ENCODE data around the gene ADGRD2. TPM values are rescaled to one million over a fixed set of nuclear protein-coding genes. Genes with fewer than 3 reads are reported as not detected.

Gene ADGRD2
- total and polyA plus RNA-seq, 2 of the 13 experiments (the other 11 are each of a cell fraction or from before 2014, with no cell fraction given): not detected

- H3K9ac ChIP-seq (ENCODE audit: insufficient read depth, low read depth, low read length): no peak overlapping the region
- H3K36me3 ChIP-seq (replicated peaks in 1 of 2; ENCODE audit: control insufficient read depth in 1 of 2, insufficient read depth in 2 of 2, low read length in 2 of 2): no peaks in the 10 kb centered on the region
- DNase-seq (ENCODE audit: low spot score) (no peak), FAIRE-seq (no peak), ATAC-seq (peak; percentile 12)
- WGBS (ENCODE audit: low lambda C conversion rate): 48% methylated on average over 6 of the region's 12 CpGs
- CTCF ChIA-PET (ENCODE audit: low intra/inter-chr PET ratio, low total read pairs): no interaction called here
- H3K79me2 ChIP-seq (ENCODE audit: insufficient read depth, low read length): no peaks in the 10 kb centered on the region
- peaks cover 4 to 51% of the 10 kb centered on the region in 2 experiments for H3K27me3 ChIP-seq (ENCODE audit: control insufficient read depth in 1 of 2, insufficient read depth in 2 of 2, low read length in 2 of 2)
- no peaks in the 10 kb centered on the region for H4K20me1 ChIP-seq (ENCODE audit: insufficient read depth, low read length)
- H3K4me1 ChIP-seq (ENCODE audit: insufficient read depth, low read length): peaks cover 34% of the 10 kb centered on the region
- BruUV-seq (replicated peaks): no TSS peak
- no peak overlapping the region for H3K4me3 ChIP-seq (replicated peaks in 1 of 3; ENCODE audit: insufficient read depth in 1 of 3, low read depth in 2 of 3, low read length in 3 of 3)
- in situ Hi-C loops (cut with HindIII; ENCODE audit: extremely low pct_ligation_motif_present, low pct_unique_long_range_greater_than_20kb) (no loop called here), intact Hi-C loops (cut with micrococcal nuclease; ENCODE audit: unreplicated experiment) (loop anchor here (5.0 kb wide), 1 partner anchor 59 kb away; no protein-coding TSS in a partner anchor)
- H3K27ac ChIP-seq (ENCODE audit: extremely low read length, insufficient read depth, low read length): no peak overlapping the region
- no peaks in the 10 kb centered on the region for H3K9me3 ChIP-seq (ENCODE audit: low read length)
- no peak overlapping the region for H2AFZ ChIP-seq (ENCODE audit: low read length)
- POLR2A ChIA-PET: no interaction called here
- TF ChIP-seq ZNF792 (CRISPR knock-in tag; IDR thresholded peaks at IDR 0.05) (no peak), GATAD1 (CRISPR knock-in tag; IDR thresholded peaks at IDR 0.05) (no peak), JUND (CRISPR knock-in tag; IDR thresholded peaks at IDR 0.05) (no peak), U2AF1 (optimal IDR thresholded peaks at IDR 0.05; ENCODE audit: low read depth, low read length) (no peak), IRF1 (CRISPR knock-in tag; IDR thresholded peaks at IDR 0.05; ENCODE audit: low read depth) (no peak)
- no peak overlapping the region for H3K4me2 ChIP-seq (ENCODE audit: low read depth, low read length)
Measured at GRCh38 chr9:124478354-124478753, 28.1 kb downstream of the ADGRD2 start.

DNA sequence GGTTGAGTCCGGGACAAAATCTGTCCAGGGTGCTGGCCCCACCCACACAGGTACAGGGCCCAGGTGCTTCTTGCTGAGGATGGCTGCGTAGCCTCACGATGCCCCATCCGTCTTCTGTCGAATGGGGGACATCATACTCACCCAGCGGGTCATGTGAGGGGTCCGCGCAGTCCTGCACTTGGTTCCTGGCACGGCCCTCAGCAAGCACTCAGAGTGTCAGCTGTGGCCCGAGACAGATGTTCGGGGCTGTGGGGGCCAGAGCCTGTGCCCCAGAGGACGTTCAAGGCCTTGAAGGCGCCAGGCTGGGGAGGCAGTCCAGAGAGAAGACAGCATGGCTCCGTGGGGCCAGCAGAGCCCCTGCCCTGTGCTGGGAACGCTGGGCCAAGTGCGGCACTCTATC lies 29.1 kb downstream of the ADGRD2 start:
- H3K36me3 ChIP-seq (replicated peaks in 1 of 2; ENCODE audit: control insufficient read depth in 1 of 2, insufficient read depth in 2 of 2, low read length in 2 of 2): no peaks in the 10 kb centered on the region
- BruUV-seq (replicated peaks): no TSS peak
- H3K27ac ChIP-seq (ENCODE audit: extremely low read length, insufficient read depth, low read length): no peak overlapping the region
- H3K9me3 ChIP-seq (ENCODE audit: low read length): no peaks in the 10 kb centered on the region
- TF ChIP-seq, protein P1, sequence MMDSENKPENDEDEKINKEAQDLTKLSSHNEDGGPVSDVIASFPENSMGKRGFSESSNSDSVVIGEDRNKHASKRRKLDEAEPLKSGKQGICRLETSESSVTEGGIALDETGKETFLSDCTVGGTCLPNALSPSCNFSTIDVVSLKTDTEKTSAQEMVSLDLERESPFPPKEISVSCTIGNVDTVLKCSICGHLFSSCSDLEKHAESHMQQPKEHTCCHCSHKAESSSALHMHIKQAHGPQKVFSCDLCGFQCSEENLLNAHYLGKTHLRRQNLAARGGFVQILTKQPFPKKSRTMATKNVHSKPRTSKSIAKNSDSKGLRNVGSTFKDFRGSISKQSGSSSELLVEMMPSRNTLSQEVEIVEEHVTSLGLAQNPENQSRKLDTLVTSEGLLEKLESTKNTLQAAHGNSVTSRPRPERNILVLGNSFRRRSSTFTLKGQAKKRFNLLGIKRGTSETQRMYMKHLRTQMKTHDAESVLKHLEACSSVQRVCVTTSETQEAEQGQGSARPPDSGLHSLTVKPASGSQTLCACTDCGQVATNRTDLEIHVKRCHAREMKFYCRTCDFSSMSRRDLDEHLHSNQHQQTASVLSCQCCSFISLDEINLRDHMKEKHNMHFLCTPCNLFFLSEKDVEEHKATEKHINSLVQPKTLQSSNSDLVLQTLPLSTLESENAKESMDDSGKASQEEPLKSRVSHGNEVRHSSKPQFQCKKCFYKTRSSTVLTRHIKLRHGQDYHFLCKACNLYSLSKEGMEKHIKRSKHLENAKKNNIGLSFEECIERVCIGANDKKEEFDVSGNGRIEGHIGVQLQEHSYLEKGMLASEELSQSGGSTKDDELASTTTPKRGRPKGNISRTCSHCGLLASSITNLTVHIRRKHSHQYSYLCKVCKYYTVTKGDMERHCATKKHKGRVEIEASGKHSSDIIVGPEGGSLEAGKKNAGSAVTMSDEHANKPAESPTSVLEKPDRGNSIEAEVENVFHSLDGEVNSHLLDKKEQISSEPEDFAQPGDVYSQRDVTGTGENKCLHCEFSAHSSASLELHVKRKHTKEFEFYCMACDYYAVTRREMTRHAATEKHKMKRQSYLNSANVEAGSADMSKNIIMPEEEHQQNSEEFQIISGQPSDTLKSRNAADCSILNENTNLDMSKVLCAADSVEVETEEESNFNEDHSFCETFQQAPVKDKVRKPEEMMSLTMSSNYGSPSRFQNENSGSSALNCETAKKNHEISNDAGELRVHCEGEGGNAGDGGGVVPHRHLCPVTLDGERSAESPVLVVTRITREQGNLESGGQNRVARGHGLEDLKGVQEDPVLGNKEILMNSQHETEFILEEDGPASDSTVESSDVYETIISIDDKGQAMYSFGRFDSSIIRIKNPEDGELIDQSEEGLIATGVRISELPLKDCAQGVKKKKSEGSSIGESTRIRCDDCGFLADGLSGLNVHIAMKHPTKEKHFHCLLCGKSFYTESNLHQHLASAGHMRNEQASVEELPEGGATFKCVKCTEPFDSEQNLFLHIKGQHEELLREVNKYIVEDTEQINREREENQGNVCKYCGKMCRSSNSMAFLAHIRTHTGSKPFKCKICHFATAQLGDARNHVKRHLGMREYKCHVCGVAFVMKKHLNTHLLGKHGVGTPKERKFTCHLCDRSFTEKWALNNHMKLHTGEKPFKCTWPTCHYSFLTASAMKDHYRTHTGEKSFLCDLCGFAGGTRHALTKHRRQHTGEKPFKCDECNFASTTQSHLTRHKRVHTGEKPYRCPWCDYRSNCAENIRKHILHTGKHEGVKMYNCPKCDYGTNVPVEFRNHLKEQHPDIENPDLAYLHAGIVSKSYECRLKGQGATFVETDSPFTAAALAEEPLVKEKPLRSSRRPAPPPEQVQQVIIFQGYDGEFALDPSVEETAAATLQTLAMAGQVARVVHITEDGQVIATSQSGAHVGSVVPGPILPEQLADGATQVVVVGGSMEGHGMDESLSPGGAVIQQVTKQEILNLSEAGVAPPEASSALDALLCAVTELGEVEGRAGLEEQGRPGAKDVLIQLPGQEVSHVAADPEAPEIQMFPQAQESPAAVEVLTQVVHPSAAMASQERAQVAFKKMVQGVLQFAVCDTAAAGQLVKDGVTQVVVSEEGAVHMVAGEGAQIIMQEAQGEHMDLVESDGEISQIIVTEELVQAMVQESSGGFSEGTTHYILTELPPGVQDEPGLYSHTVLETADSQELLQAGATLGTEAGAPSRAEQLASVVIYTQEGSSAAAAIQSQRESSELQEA (CRISPR knock-in tag; IDR thresholded peaks at IDR 0.05; ENCODE audit: not compliant biosample characterization): no peak
- TF ChIP-seq AGO1 (IDR thresholded peaks at IDR 0.05; ENCODE audit: low read depth, low read length, poor library complexity, severe bottlenecking): peak; percentile 43
- intact Hi-C loops (cut with micrococcal nuclease; ENCODE audit: unreplicated experiment): loop anchor here (5.0 kb wide), 1 partner anchor 58 kb away; no protein-coding TSS in a partner anchor
- ChIA-PET POLR2A (no interaction called here), CTCF (ENCODE audit: low intra/inter-chr PET ratio, low total read pairs) (no interaction called here)
- H3K4me1 ChIP-seq (ENCODE audit: insufficient read depth, low read length): peaks cover 31% of the 10 kb centered on the region
- no peaks in the 10 kb centered on the region for H3K79me2 ChIP-seq (ENCODE audit: insufficient read depth, low read length)
- H3K4me2 ChIP-seq (ENCODE audit: low read depth, low read length): no peak overlapping the region
- FAIRE-seq (no peak), DNase-seq (ENCODE audit: low spot score) (no peak), ATAC-seq (peak; percentile 1; the same call in 1 of the 3 replicates)
- H4K20me1 ChIP-seq (ENCODE audit: insufficient read depth, low read length): no peaks in the 10 kb centered on the region
- in situ Hi-C loops (cut with HindIII; ENCODE audit: extremely low pct_ligation_motif_present, low pct_unique_long_range_greater_than_20kb): no loop called here
- H3K9ac ChIP-seq (ENCODE audit: insufficient read depth, low read depth, low read length): no peak overlapping the region
- H3K4me3 ChIP-seq (replicated peaks in 1 of 3; ENCODE audit: insufficient read depth in 1 of 3, low read depth in 2 of 3, low read length in 3 of 3): no peak overlapping the region
- H2AFZ ChIP-seq (ENCODE audit: low read length): no peak overlapping the region
- H3K27me3 ChIP-seq (ENCODE audit: control insufficient read depth in 1 of 2, insufficient read depth in 2 of 2, low read length in 2 of 2): peaks cover 4 to 44% of the 10 kb centered on the region in 2 experiments; a peak in 4 of 5 replicates
- 59% methylated on average over 3 of the region's 16 CpGs for WGBS (ENCODE audit: low lambda C conversion rate)

Data from HepG2 (cell line).